ENCODE data around the gene P2RY14.
A peak's percentile ranks its signal among the peaks of the same experiment; 100 is the strongest.
"Not testable (repeated sequence)": the region's sequence is repeated elsewhere in the genome, so short reads cannot be mapped to it uniquely, and the experiment has no call there.

The P2RY14 gene

GRCh38 chr3:151174351-151174750, 104.0 kb downstream of the P2RY14 start:
- no peak for DNase-seq

- DNase-seq: no peak
Observed at GRCh38 chr3:151171145-151171757, 107.1 kb downstream of the P2RY14 start.

DNA sequence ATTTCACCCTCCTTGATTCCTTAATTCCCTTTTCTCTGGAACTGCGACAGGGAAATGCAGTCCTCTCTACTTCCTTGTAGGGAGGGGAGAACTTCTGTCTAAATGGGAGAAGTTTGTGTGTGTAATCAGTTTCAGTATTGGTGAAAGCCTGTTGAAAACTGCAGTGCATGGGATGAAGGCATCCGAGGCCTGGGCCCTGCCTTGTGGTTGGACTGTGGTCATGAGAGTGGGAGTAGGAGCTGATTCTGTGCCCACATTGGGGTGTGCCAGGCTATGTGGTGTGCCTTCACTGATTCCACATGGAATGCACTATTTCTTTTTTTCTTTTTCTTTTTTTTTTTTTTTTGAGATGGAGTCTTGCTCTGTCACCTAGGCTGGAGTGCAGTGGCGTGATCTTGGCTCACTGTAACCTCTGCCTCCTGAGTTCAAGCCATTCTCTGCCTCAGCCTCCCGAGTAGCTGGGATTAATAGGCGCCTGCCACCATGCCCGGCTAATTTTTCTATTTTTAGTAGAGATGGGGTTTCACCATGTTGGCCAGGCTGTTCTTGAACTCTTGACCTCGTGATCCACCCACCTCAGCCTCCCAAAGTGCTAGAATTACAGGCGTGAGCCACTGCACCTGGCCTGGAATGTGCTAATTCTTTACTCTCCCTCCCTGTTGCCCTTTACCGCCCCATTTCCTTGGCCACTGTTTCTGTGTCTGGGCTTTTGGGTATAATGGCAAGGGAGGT, 108.2 kb downstream of the P2RY14 start:
- DNase-seq: not testable (repeated sequence)

GRCh38 chr3:151169262-151169947, 108.9 kb downstream of the P2RY14 start:
- no peak for DNase-seq

DNA sequence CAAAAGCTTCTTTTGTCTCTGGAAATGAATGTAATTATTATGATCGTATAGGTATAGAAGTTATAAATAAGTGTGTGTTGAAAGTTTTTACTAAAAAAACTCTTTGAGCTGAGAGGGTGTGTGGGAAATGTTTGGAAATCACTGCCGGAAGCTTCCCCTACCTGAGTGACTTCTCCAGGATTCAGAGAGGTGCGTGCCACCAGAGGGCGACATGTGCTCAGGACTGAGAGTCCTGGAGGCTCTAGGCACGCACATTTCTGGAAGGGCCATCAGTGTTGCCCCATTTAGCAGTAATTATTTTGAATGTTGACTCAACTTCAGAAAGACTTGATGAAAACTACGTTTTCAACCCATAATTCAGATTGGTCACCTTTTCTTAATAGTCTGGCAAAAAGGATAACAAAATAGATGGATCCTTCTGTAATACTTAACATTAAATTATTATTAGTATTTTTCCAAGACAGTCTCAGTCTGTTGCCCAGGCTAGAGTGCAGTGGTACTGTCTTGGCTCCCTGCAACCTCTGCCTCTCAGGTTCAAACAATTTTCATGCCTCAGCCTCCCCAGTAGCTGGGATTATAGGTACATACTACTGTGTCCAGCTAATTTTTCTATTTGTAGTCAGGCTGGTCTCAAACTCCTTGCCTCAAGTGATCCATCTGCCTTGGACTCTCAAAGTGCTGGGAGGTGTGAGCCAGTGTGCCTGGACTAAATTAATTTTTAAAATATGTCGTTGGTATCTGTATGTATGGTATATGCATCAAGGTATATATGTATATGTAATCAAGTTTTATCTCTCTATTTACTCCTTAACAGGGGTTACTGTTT, 109.9 kb downstream of the P2RY14 start:
- peak; percentile 40 to 84 for DNase-seq

DNA sequence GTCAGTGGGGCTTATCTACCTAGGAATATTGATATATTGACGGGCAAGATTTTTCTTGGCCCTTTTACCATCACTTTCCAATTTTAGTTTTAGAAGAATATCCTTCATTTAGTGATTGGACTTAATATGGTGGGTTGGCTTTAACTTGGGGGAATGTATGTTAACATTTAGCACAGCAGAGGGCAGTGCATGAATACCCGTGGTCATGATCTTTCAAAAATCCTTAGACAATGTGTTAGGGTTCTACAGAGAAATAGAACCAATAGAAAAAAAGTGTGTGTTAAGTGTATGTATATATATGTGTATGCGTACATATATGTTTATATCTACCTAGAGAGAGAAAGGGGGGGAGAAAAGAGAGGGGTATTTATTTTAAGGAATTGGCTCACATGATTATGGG, 112.2 kb downstream of the P2RY14 start:
- DNase-seq: no peak

- DNase-seq: no peak
Observed at GRCh38 chr3:151165226-151165625, 113.1 kb downstream of the P2RY14 start.
